ENCODE results near the gene DENND1A. TPM values are rescaled to one million over a fixed set of nuclear protein-coding genes. Genes with fewer than 3 reads are reported as not detected.
A peak's percentile ranks its signal among the peaks of the same experiment; 100 is the strongest.

DENND1A gene
- total and polyA plus RNA-seq, 2 of the 13 experiments (the other 11 are each of a cell fraction or from before 2014, with no cell fraction given): 14.8 to 30.1 TPM

- TF ChIP-seq NR2F1 (CRISPR knock-in tag; IDR thresholded peaks at IDR 0.05): no peak
- TF ChIP-seq ARNT2 (CRISPR knock-in tag; IDR thresholded peaks at IDR 0.05; ENCODE audit: low read depth): peak; percentile 57; the same call in 1 of the 2 replicates
- peak; percentile 69 for TF ChIP-seq CREM (IDR thresholded peaks at IDR 0.05)
- TF ChIP-seq CREM (CRISPR knock-in tag; IDR thresholded peaks at IDR 0.05): no peak
- no peak for TF ChIP-seq IRF1 (CRISPR knock-in tag; IDR thresholded peaks at IDR 0.05; ENCODE audit: low read depth)
- peak; percentile 96 for TF ChIP-seq NCOR1 (IDR thresholded peaks at IDR 0.05; ENCODE audit: borderline replicate concordance, low read length)
- TF ChIP-seq, protein P1, sequence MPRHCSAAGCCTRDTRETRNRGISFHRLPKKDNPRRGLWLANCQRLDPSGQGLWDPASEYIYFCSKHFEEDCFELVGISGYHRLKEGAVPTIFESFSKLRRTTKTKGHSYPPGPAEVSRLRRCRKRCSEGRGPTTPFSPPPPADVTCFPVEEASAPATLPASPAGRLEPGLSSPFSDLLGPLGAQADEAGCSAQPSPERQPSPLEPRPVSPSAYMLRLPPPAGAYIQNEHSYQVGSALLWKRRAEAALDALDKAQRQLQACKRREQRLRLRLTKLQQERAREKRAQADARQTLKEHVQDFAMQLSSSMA (CRISPR knock-in tag; IDR thresholded peaks at IDR 0.05): no peak; the same call in 1 of the 2 replicates
- peak; percentile 93 for TF ChIP-seq HNF4A (CRISPR knock-in tag; IDR thresholded peaks at IDR 0.05)
- TF ChIP-seq ZNF557 (CRISPR knock-in tag; IDR thresholded peaks at IDR 0.05): no peak
- TF ChIP-seq DBP (CRISPR knock-in tag; IDR thresholded peaks at IDR 0.05; ENCODE audit: not compliant biosample characterization): no peak
- TF ChIP-seq ONECUT2 (CRISPR knock-in tag; IDR thresholded peaks at IDR 0.05): no peak
- peak; percentile 46; the same call in 1 of the 2 replicates for TF ChIP-seq BCL6 (CRISPR knock-in tag; IDR thresholded peaks at IDR 0.05)
- TF ChIP-seq HCFC1 (IDR thresholded peaks at IDR 0.05; ENCODE audit: low read depth, low read length): no peak; the same call in 1 of the 2 replicates
- TF ChIP-seq HDAC2 (CRISPR knock-in tag; IDR thresholded peaks at IDR 0.05): peak; percentile 85
- TF ChIP-seq HOXD1 (CRISPR knock-in tag; IDR thresholded peaks at IDR 0.05): no peak
- TF ChIP-seq, protein P2, sequence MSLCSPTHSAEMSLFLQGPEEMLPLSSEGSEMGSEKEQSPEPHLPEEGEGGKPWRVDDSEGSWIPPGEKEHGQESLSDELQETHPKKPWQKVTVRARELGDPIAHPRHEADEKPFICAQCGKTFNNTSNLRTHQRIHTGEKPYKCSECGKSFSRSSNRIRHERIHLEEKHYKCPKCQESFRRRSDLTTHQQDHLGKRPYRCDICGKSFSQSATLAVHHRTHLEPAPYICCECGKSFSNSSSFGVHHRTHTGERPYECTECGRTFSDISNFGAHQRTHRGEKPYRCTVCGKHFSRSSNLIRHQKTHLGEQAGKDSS (CRISPR knock-in tag; IDR thresholded peaks at IDR 0.05; ENCODE audit: borderline replicate concordance, low read depth): peak; percentile 83; the same call in 1 of the 2 replicates
- no peak for TF ChIP-seq E2F5 (CRISPR knock-in tag; conservative IDR thresholded peaks at IDR 0.05)
- peak; percentile 49; the same call in 1 of the 2 replicates for TF ChIP-seq POLR2AphosphoS5 (IDR thresholded peaks at IDR 0.05; ENCODE audit: low read depth, low read length)
- 0 out of 2 replicates have a peak, but pooled peaks have one; percentile 20 for TF ChIP-seq ZBTB20 (CRISPR knock-in tag; IDR thresholded peaks at IDR 0.05; ENCODE audit: borderline replicate concordance, low read depth)
- TF ChIP-seq SIX1 (CRISPR knock-in tag; IDR thresholded peaks at IDR 0.05; ENCODE audit: borderline replicate concordance): peak; percentile 56; the same call in 1 of the 2 replicates
- peak; percentile 82; the same call in 1 of the 2 replicates for TF ChIP-seq GFI1 (CRISPR knock-in tag; IDR thresholded peaks at IDR 0.05; ENCODE audit: borderline replicate concordance)
Observed at GRCh38 chr9:123470121-123470782, 459.7 kb downstream of the DENND1A start (continued).
